Mesendoderm (in vitro differentiated cells): ENCODE data around the gene DUSP14.

ENCODE experiments used
- DNase-seq: peaks from one replicate; pipeline ENCODE4 v3.0.0; 2013
- H2AK5ac ChIP-seq: 2 replicates; pipeline ENCODE4 v1.6.1; 2013; ENCODE audit warnings: low read length, inconsistent platforms
- H2BK120ac ChIP-seq: 2 replicates; pipeline ENCODE4 v1.6.1; 2013; ENCODE audit warnings: low read depth, mild to moderate bottlenecking, low read length, moderate library complexity, mixed read lengths
- H2BK15ac ChIP-seq: replicated peaks from 2 replicates; pipeline ENCODE4 v1.6.1; 2013; ENCODE audit warnings: low read depth, mild to moderate bottlenecking, moderate library complexity
- H2BK5ac ChIP-seq: 2 replicates; pipeline ENCODE4 v1.6.1; 2013; ENCODE audit warnings: low read length, inconsistent platforms
- H3K18ac ChIP-seq: 2 replicates; pipeline ENCODE4 v1.6.1; 2013; ENCODE audit warnings: mild to moderate bottlenecking, low read length, mixed read lengths
- H3K23ac ChIP-seq: one replicate; pipeline ENCODE4 v1.6.1; 2013; ENCODE audit warnings: low read length
- H3K27ac ChIP-seq: 2 replicates; pipeline ENCODE4 v1.5.1; 2013; ENCODE audit warnings: low read depth, mild to moderate bottlenecking, inconsistent platforms, low read length, moderate library complexity
- H3K27me3 ChIP-seq: 2 replicates; pipeline ENCODE4 v1.6.1; 2013; ENCODE audit warnings: low read length, control low read depth, mild to moderate bottlenecking, inconsistent platforms; ENCODE audit not compliant: insufficient read depth, poor library complexity
- H3K36me3 ChIP-seq: 2 replicates; pipeline ENCODE4 v1.6.1; 2013; ENCODE audit warnings: low read length, inconsistent platforms; ENCODE audit not compliant: control insufficient read depth, insufficient read depth
- H3K4ac ChIP-seq: one replicate; pipeline ENCODE4 v1.6.1; 2013; ENCODE audit warnings: low read depth, mild to moderate bottlenecking, low read length, moderate library complexity
- H3K4me1 ChIP-seq: 2 replicates; pipeline ENCODE4 v1.6.1; 2013; ENCODE audit warnings: low read depth, low read length, inconsistent platforms; ENCODE audit not compliant: control insufficient read depth
- H3K4me2 ChIP-seq: 2 replicates; pipeline ENCODE4 v1.6.1; 2013; ENCODE audit warnings: low read length
- H3K4me3 ChIP-seq: 2 replicates; pipeline ENCODE4 v1.5.1; 2013; ENCODE audit warnings: mild to moderate bottlenecking, low read length
- H3K56ac ChIP-seq: one replicate; pipeline ENCODE4 v1.6.1; 2013; ENCODE audit warnings: low read length
- H3K79me1 ChIP-seq: 2 replicates; pipeline ENCODE4 v1.6.1; 2013; ENCODE audit warnings: low read length, inconsistent platforms
- H3K79me2 ChIP-seq: 2 replicates; pipeline ENCODE4 v1.6.1; 2013; ENCODE audit warnings: mild to moderate bottlenecking, low read length; ENCODE audit not compliant: control insufficient read depth, insufficient read depth
- H3K9ac ChIP-seq: 2 replicates; pipeline ENCODE4 v1.6.1; 2013; ENCODE audit warnings: low read length, inconsistent platforms
- H4K5ac ChIP-seq: one replicate; pipeline ENCODE4 v1.6.1; 2013; ENCODE audit warnings: low read length
- H4K8ac ChIP-seq: one replicate; pipeline ENCODE4 v1.6.1; 2013; ENCODE audit warnings: low read depth, mild to moderate bottlenecking, control low read depth, low read length, moderate library complexity
- WGBS: extraction: QIAGEN DNeasy Blood & Tissue Kit; methylation state at CpG from one replicate; pipeline ENCODE4 v1.1.7; 2013; ENCODE audit warnings: low lambda C conversion rate, missing lambda C conversion rate; ENCODE audit not compliant: insufficient coverage; ENCODE audit errors: extremely low coverage; 5-methylcytosine and 5-hydroxymethylcytosine counted together

DUSP14 gene

GRCh38 chr17:37555386-37555785 lies 65.7 kb downstream of the DUSP14 start:
- H3K4me3 ChIP-seq = no peak overlapping the region
- no peak overlapping the region for H3K56ac ChIP-seq
- no peak overlapping the region for H3K27ac ChIP-seq
- no peaks in the 10 kb centered on the region for H3K27me3 ChIP-seq
- H3K4ac ChIP-seq = no peak overlapping the region
- no peak overlapping the region for H3K4me2 ChIP-seq
- H4K8ac ChIP-seq = no peak overlapping the region
- no peak overlapping the region for H2AK5ac ChIP-seq
- no peak overlapping the region for H3K18ac ChIP-seq
- H3K23ac ChIP-seq = no peak overlapping the region
- no peak overlapping the region for H2BK15ac ChIP-seq
- peaks cover 2% of the 10 kb centered on the region for H3K36me3 ChIP-seq
- H3K9ac ChIP-seq = no peak overlapping the region
- H3K79me1 ChIP-seq = no peaks in the 10 kb centered on the region
- peaks cover 2% of the 10 kb centered on the region for H3K4me1 ChIP-seq
- no peaks in the 10 kb centered on the region for H3K79me2 ChIP-seq
- no peak overlapping the region for H2BK5ac ChIP-seq
- no peak for DNase-seq
- no peak overlapping the region for H4K5ac ChIP-seq
- no peak overlapping the region for H2BK120ac ChIP-seq
- WGBS = no CpG with 5 or more reads among the region's 3 CpGs

DNA sequence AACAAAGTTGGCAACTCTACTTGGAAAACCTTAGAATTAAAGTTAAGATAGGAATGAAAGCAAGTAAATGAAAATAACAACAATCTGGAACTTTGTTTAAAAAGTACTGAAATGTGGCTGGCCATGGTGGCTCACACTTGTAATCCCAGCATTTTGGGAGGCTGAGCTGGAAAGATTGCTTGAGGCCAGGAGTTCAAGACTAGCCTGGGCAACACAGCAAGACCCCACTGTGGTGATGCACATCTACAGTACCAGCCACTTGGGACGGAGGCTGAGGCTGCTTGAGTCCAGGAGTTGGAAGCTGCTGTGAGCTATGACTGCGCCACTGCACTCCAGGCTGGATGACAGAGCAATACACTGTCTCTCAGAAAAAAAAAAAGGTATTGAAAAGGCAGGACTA lies 67.8 kb downstream of the DUSP14 start:
- Histone ChIP-seq H3K9ac (no peak overlapping the region), H3K4me2 (no peak overlapping the region), H2BK5ac (no peak overlapping the region), H2BK120ac (no peak overlapping the region), H4K5ac (no peak overlapping the region), H3K56ac (no peak overlapping the region), H3K4ac (no peak overlapping the region), H3K4me1 (no peaks in the 10 kb centered on the region), H3K18ac (no peak overlapping the region), H2AK5ac (no peak overlapping the region), H4K8ac (no peak overlapping the region), H3K79me2 (no peaks in the 10 kb centered on the region), H2BK15ac (no peak overlapping the region), H3K4me3 (no peak overlapping the region), H3K79me1 (no peaks in the 10 kb centered on the region), H3K23ac (no peak overlapping the region), H3K36me3 (peaks cover 2% of the 10 kb centered on the region), H3K27ac (no peak overlapping the region), H3K27me3 (no peaks in the 10 kb centered on the region)
- no CpG with 5 or more reads among the region's 2 CpGs for WGBS
- no peak for DNase-seq

DNA sequence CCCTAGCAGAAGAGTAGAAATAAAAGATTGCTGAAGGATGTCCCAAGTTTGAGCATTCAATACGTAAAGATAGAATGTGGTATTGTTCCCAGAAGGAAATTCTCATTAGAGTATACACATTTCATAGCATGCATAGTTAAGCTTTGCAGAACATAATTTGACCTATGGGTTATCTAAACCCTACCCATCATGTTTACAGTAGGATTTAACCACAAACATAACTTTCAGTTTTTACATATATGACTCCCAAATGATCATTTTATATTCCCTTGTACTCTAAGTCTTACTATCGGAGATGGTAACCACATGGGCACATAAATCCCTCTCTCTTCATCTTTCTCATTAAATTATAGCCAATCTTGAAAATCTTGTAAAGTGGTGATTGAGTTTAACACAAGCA lies 68.6 kb downstream of the DUSP14 start:
- Histone ChIP-seq H3K4me3 (no peak overlapping the region), H4K5ac (no peak overlapping the region), H3K79me2 (no peaks in the 10 kb centered on the region), H3K23ac (no peak overlapping the region), H3K36me3 (no peaks in the 10 kb centered on the region), H4K8ac (no peak overlapping the region), H3K4ac (no peak overlapping the region), H3K18ac (no peak overlapping the region), H3K4me2 (no peak overlapping the region), H3K79me1 (no peaks in the 10 kb centered on the region), H2AK5ac (no peak overlapping the region), H2BK15ac (no peak overlapping the region), H3K4me1 (no peaks in the 10 kb centered on the region), H2BK120ac (no peak overlapping the region), H3K27me3 (no peaks in the 10 kb centered on the region), H3K56ac (no peak overlapping the region), H3K9ac (no peak overlapping the region), H3K27ac (no peak overlapping the region), H2BK5ac (no peak overlapping the region)
- WGBS = no CpG with 5 or more reads among the region's 2 CpGs
- no peak for DNase-seq

DNA sequence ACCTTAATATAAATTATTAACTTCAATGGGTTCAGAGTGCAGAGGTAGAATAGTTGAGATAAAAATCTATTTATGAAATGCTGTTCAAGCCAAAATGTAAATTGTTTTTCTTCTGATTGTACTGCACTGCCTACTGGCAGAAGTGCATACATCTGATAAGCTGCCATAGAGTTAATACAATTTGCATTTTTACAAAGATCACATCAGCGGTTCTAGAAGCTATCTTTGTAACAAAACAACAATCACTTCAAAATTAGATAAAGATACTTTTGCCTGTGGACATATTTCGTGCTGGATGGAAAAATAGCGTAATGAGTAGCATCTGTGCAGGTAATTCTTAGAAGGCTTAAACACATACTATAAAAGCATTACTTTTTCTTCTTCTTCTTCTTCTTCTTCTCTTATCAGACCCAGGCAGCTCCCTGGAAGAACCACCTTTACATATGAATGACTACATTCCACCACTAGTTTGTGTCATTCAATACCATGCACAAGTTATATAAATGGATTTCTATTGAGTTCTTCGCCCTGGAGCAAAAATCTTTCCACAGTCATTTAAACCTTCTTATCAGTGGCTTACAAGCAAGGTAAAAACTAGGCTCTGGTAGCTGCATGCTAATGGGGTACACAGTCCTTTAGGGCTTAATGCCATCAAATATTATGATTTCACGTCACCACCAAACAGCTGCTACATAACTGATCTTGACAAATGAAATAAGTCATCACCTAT lies 72.5 kb downstream of the DUSP14 start:
- Histone ChIP-seq H3K23ac (no peak overlapping the region), H3K56ac (no peak overlapping the region), H3K4me3 (no peak overlapping the region), H3K9ac (no peak overlapping the region), H2BK120ac (no peak overlapping the region), H2AK5ac (no peak overlapping the region), H3K4ac (no peak overlapping the region), H3K4me1 (no peaks in the 10 kb centered on the region), H3K79me2 (no peaks in the 10 kb centered on the region), H3K18ac (no peak overlapping the region), H3K27me3 (no peaks in the 10 kb centered on the region), H3K27ac (no peak overlapping the region), H2BK15ac (no peak overlapping the region), H3K79me1 (no peaks in the 10 kb centered on the region), H3K36me3 (peaks cover 2% of the 10 kb centered on the region), H4K5ac (no peak overlapping the region), H3K4me2 (no peak overlapping the region), H2BK5ac (no peak overlapping the region), H4K8ac (no peak overlapping the region)
- DNase-seq = peak; percentile 6
- no CpG with 5 or more reads among the region's 5 CpGs for WGBS
